GM21360 (cell line): ENCODE measurements around the gene RPRM.
"Not testable (repeated sequence)": the region's sequence is repeated elsewhere in the genome, so short reads cannot be mapped to it uniquely, and the experiment has no call there.

ENCODE experiments used
- ATAC-seq: cut with Tn5 transposase; IDR thresholded peaks from one replicate; pipeline ENCODE4 v1.9.1; 2021; ENCODE audit warnings: mild to moderate bottlenecking, moderate library complexity; ENCODE audit not compliant: unreplicated experiment

RPRM gene

GRCh38 chr2:153478289-153479261 lies at the start of gene RPRM:
TSS of gene RPRM (minus strand) at chr2:153478762. CDS start at chr2:153478565, 197 bp downstream.
- peak; percentile 89 for ATAC-seq

GRCh38 chr2:153519257-153519875 lies 40.8 kb upstream of the RPRM start:
- peak; percentile 77 for ATAC-seq

GRCh38 chr2:153512331-153512730 lies 33.8 kb upstream of the RPRM start:
- ATAC-seq = no peak

GRCh38 chr2:153510996-153511395 lies 32.4 kb upstream of the RPRM start:
- no peak for ATAC-seq

- ATAC-seq = no peak
Observed at GRCh38 chr2:153509133-153509532, 30.6 kb upstream of the RPRM start.

GRCh38 chr2:153506499-153506898 lies 27.9 kb upstream of the RPRM start:
- not testable (repeated sequence) for ATAC-seq

- ATAC-seq = no peak
Observed at GRCh38 chr2:153499439-153499838, 20.9 kb upstream of the RPRM start.

GRCh38 chr2:153497938-153498629 lies 19.5 kb upstream of the RPRM start:
- ATAC-seq = no peak

GRCh38 chr2:153495725-153496124 lies 17.2 kb upstream of the RPRM start:
- ATAC-seq = no peak

- no peak for ATAC-seq
Observed at GRCh38 chr2:153488072-153488471, 9.5 kb upstream of the RPRM start.

GRCh38 chr2:153487448-153487847 lies 8.9 kb upstream of the RPRM start:
- ATAC-seq = no peak

- no peak for ATAC-seq
Observed at GRCh38 chr2:153479573-153479972, 1.0 kb upstream of the RPRM start.

- ATAC-seq = no peak
Observed at GRCh38 chr2:153477636-153478288, 800 bp downstream of the RPRM start.

- no peak for ATAC-seq
Observed at GRCh38 chr2:153476816-153477635, 1.5 kb downstream of the RPRM start.

- no peak for ATAC-seq
Observed at GRCh38 chr2:153476491-153476815, 2.1 kb downstream of the RPRM start.

- ATAC-seq = no peak
Observed at GRCh38 chr2:153474876-153475435, 3.6 kb downstream of the RPRM start.

- no peak for ATAC-seq
Observed at GRCh38 chr2:153474407-153474806, 4.2 kb downstream of the RPRM start.

- no peak for ATAC-seq
Observed at GRCh38 chr2:153470867-153471266, 7.7 kb downstream of the RPRM start.

GRCh38 chr2:153464395-153464794 lies 14.2 kb downstream of the RPRM start:
- no peak for ATAC-seq

GRCh38 chr2:153462338-153462859 lies 16.2 kb downstream of the RPRM start:
- no peak for ATAC-seq
